Activated CD4-positive, alpha-beta T cell treated with anti-CD3 and anti-CD28 coated beads, Interleukin-2, amount 50 U/mL, for 4 hours (primary cell): Measurements from ENCODE around the gene LRP1B.

Source experiments
- DNase-seq, 2 experiments: peaks; one replicate each; pipeline ENCODE4 v3.0.0-alpha.2; 2020

The LRP1B gene

GRCh38 chr2:141943918-141944317, 186.9 kb downstream of the LRP1B start:
- no peak for DNase-seq

- DNase-seq: no peak
Measured at GRCh38 chr2:141942006-141942789, 188.6 kb downstream of the LRP1B start.

DNA sequence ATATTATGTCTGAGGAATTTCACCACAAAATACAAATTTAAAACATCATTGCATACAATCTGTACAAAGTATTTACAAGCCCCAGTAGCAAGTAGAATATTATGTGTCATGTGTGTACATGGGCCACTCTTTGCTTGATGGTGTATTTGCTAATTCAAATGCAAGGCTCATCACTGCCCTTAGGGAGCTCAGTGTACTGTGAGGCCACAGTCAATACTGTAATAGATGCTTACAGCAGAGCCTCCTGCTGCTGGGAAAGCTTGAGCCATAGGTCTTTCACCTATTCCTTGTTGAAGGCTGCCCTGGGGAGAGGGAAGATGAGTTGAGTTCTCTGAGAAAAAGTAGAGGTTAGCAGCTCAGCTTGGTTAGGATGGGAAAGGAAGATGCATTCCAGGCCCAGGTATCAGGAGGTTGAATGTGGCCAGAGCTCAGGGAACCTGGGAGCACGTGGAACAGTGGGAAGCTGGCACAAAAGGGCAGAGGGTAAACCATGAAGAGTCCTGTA, 189.6 kb downstream of the LRP1B start:
- DNase-seq: no peak

GRCh38 chr2:141940709-141941108, 190.1 kb downstream of the LRP1B start:
- no peak for DNase-seq

GRCh38 chr2:141933226-141933625, 197.6 kb downstream of the LRP1B start:
- no peak for DNase-seq

- no peak for DNase-seq
Measured at GRCh38 chr2:141932261-141932660, 198.6 kb downstream of the LRP1B start.

GRCh38 chr2:141931797-141932196, 199.0 kb downstream of the LRP1B start:
- no peak for DNase-seq

DNA sequence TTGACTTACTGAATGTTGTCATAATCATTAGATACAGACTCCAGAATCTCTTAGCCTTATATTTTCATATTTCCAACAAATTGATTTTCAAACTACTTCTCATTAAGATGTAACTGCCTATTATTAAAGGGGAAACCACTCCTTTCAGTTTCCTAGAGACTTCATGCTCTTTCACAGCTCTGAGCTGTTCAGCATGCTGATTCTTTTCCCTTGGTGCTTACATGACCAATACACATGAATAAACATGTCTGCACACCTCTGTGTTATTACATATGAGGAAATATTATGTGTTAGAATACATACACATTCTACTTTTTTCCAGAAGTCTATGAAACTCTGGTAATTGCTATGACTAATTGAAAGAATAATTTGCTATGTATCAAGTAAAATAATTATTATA, 200.0 kb downstream of the LRP1B start:
- DNase-seq: no peak

- DNase-seq: no peak
Measured at GRCh38 chr2:141929331-141930252, 201.2 kb downstream of the LRP1B start.

GRCh38 chr2:141928476-141928875, 202.3 kb downstream of the LRP1B start:
- DNase-seq: no peak

- no peak for DNase-seq
Measured at GRCh38 chr2:141927536-141927935, 203.3 kb downstream of the LRP1B start.

- no peak for DNase-seq
Measured at GRCh38 chr2:141925511-141925910, 205.3 kb downstream of the LRP1B start.

DNA sequence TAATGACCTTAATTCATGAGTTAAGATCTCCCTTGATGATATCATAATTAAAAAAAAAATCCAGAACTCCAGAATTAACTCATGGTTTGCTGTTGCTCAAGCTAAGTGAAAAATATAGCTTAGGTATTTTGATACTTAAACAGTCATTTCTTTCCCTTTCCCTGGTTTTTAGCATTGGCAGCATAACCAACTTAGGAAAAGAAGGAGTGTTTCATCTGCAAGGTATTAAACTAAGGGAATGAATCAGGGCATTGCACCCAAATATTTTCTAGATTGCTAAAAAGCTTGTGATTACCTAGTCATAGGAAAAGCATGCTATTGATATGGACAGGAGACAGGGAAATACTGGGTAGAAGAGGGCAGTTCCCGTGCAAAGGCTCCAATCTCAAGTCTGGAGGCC, 207.2 kb downstream of the LRP1B start:
- no peak for DNase-seq

DNA sequence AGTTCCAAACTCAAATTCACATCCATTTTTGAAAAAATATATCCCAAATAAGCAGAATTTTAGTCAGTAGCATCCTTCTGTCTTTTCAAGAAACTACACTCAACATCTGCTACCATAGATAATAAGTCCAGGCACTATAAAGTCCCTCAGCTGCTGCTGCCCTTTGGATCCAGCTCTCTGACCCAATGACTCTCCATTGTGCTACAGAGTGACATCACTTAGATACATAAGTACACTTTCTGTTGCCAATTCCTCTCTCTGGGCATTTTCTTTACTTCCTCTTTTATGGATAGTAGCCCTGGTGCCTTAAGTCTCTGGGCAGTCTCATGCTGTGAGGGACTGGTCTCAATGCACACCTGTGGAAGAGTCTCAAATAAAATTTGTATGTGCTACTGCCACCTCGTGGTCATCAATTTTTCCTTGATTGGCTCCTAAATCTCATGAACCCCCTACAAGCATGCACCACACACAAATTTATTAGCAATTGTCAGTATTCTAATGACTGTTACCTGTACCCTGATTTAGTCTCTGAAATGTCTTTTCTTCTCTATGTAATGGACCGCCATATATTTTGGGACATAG, 219.2 kb downstream of the LRP1B start:
- DNase-seq: no peak

GRCh38 chr2:141906678-141907077, 224.1 kb downstream of the LRP1B start:
- no peak for DNase-seq

- no peak for DNase-seq
Measured at GRCh38 chr2:141900826-141901225, 230.0 kb downstream of the LRP1B start.

GRCh38 chr2:141899740-141900139, 231.1 kb downstream of the LRP1B start:
- DNase-seq: no peak

GRCh38 chr2:141889788-141890187, 241.0 kb downstream of the LRP1B start:
- no peak for DNase-seq

GRCh38 chr2:141888987-141889555, 241.7 kb downstream of the LRP1B start:
- no peak for DNase-seq

GRCh38 chr2:141887363-141887762, 243.5 kb downstream of the LRP1B start:
- no peak for DNase-seq

DNA sequence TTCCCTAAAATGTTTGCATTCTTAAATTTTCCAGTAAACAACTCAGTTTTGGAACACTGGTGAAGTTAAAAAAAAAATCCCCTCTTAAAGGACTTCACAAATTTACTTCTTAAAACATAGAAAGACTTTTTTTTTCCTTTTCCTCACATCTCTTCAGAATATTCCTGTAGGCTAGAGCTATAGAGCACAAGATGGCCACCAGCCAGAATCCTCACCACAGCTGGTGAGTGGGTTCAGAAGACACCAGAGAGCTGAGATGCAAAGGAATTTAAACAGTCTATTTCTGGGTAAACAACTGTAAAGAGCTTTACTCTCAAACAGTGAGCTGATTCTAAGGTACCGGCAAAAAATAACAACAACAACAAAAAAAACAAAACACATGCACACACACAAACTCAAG, 252.8 kb downstream of the LRP1B start:
- DNase-seq: no peak

- no peak for DNase-seq
Measured at GRCh38 chr2:141871913-141872634, 258.7 kb downstream of the LRP1B start.
